IPS-NIHi11 (cell line): ENCODE results near the gene RUBCNL.
"Not testable (repeated sequence)": the region's sequence is repeated elsewhere in the genome, so short reads cannot be mapped to it uniquely, and the experiment has no call there.

Source experiments
- DNase-seq: peaks from one replicate; pipeline ENCODE4 v3.0.0; 2012; ENCODE audit warnings: mixed read lengths, low spot score

Gene RUBCNL

GRCh38 chr13:46374710-46375109, 12.3 kb downstream of the RUBCNL start:
- DNase-seq, result no peak

- DNase-seq, result no peak
These were observed 13.4 kb downstream of the RUBCNL start for GRCh38 chr13:46373623-46374022.

- DNase-seq, result not testable (repeated sequence)
These were observed 14.1 kb downstream of the RUBCNL start for GRCh38 chr13:46372938-46373337.

GRCh38 chr13:46372071-46372470, 15.0 kb downstream of the RUBCNL start:
- DNase-seq, result no peak

- DNase-seq, result no peak
These were observed 17.4 kb downstream of the RUBCNL start for GRCh38 chr13:46369506-46370277.

- DNase-seq, result no peak
These were observed 19.3 kb downstream of the RUBCNL start for GRCh38 chr13:46367617-46368327.

GRCh38 chr13:46361276-46361934, 25.6 kb downstream of the RUBCNL start:
- no peak for DNase-seq

- DNase-seq, result no peak
These were observed 26.4 kb downstream of the RUBCNL start for GRCh38 chr13:46360604-46361003.

- no peak for DNase-seq
These were observed 27.3 kb downstream of the RUBCNL start for GRCh38 chr13:46359714-46360113.

GRCh38 chr13:46355901-46356590, 31.0 kb downstream of the RUBCNL start:
- DNase-seq, result no peak

GRCh38 chr13:46355088-46355468, 32.0 kb downstream of the RUBCNL start:
- no peak for DNase-seq

- DNase-seq, result no peak
These were observed 32.6 kb downstream of the RUBCNL start for GRCh38 chr13:46354156-46355087.

GRCh38 chr13:46352805-46353204, 34.2 kb downstream of the RUBCNL start:
- DNase-seq, result no peak

- no peak for DNase-seq
These were observed 37.0 kb downstream of the RUBCNL start for GRCh38 chr13:46350003-46350402.

GRCh38 chr13:46348961-46349360, 38.1 kb downstream of the RUBCNL start:
- no peak for DNase-seq

GRCh38 chr13:46347277-46347676, 39.8 kb downstream of the RUBCNL start:
- no peak for DNase-seq

GRCh38 chr13:46345866-46346265, 41.2 kb downstream of the RUBCNL start:
- no peak for DNase-seq

GRCh38 chr13:46345398-46345797, 41.7 kb downstream of the RUBCNL start:
- no peak for DNase-seq

GRCh38 chr13:46343279-46343994, 43.6 kb downstream of the RUBCNL start:
- no peak for DNase-seq

- DNase-seq, result no peak
These were observed 44.5 kb downstream of the RUBCNL start for GRCh38 chr13:46342538-46342937.
